Measurements from ENCODE around the gene OR2V2. TPM values are rescaled to one million over a fixed set of nuclear protein-coding genes. Genes with fewer than 3 reads are reported as not detected.
A peak's percentile ranks its signal among the peaks of the same experiment; 100 is the strongest.

Gene OR2V2
- total RNA-seq, 2 experiments from 2014 or later: not detected

GRCh38 chr5:181205761-181206649 lies 58.6 kb downstream of the OR2V2 start:
- Mint-ChIP-seq H3K4me1 (peaks cover 32% of the 10 kb centered on the region), H3K4me3 (peak overlapping the region; percentile 87), H3K9me3 (ENCODE audit: low read depth) (no peaks in the 10 kb centered on the region), H3K27ac (peak overlapping the region; percentile 93), H3K27me3 (peaks cover 20% of the 10 kb centered on the region), H3K36me3 (ENCODE audit: low read depth) (peaks cover 6% of the 10 kb centered on the region)
- ATAC-seq (no peak), DNase-seq (peak; percentile 61)
- ChIA-PET POLR2A (interaction anchor here (1.2 to 2.8 kb wide), 7 partner anchors 12 to 55 kb away, joined by 3 to 24 read pairs (median 7); partner anchors contain the start of gene TRIM52), CTCF (interaction anchor here (0.7 to 5.6 kb wide), 6 partner anchors 11 to 916 kb away, joined by 3 to 63 read pairs (median 14); partner anchors contain the start of gene TRIM41)
- intact Hi-C loops (cut with DNase I, micrococcal nuclease): loop anchor here (1.0 to 5.0 kb wide), 4 partner anchors 15 to 55 kb away; partner anchors contain the start of genes RACK1 (in 1 of the 2) and TRIM52 (in 1 of the 2)

DNA sequence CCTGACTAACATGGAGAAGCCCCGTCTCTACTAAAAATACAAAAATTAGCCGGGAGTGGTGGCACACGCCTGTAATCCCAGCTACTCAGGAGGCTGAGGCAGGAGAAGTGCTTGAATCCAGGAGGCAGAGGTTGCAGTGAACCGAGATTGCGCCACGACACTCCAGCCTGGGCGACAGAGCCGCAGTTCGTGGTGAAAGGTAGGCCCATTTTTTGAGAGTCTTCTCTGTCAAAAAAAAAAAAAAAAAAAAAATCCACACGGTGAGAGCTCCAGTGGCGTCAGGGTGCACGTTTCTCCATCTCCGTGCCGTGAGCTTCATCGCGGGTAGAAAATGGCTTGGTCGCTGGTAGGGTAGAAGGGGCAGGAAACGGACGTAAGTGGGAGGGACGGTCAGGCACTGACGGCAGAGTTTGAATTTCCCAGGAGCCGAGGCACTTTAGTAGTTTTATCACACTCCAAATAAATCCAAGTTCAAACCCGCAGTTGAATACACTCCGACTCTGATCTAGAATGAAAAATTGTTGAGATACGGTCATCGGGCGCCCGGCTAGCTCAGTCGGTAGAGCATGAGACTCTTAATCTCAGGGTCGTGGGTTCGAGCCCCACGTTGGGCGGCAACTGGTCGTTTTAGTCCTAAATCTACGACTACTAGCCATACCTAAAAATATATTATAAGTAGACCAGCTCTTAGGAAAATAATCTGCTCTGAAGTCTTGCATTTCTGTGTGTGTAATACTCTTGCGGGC lies 60.0 kb downstream of the OR2V2 start:
- Mint-ChIP-seq H3K4me1 (peaks cover 32% of the 10 kb centered on the region), H3K27ac (peak overlapping the region; percentile 93), H3K27me3 (peaks cover 20% of the 10 kb centered on the region), H3K36me3 (ENCODE audit: low read depth) (peaks cover 6% of the 10 kb centered on the region), H3K4me3 (peak overlapping the region; percentile 87), H3K9me3 (ENCODE audit: low read depth) (no peaks in the 10 kb centered on the region)
- POLR2A ChIA-PET: interaction anchor here (0.6 to 2.8 kb wide), 14 partner anchors 9 to 394 kb away, joined by 3 to 24 read pairs (median 5); partner anchors contain the start of gene TRIM52
- peak; percentile 93 for DNase-seq
- intact Hi-C loops (cut with DNase I, micrococcal nuclease): loop anchor here (1.0 to 5.0 kb wide), 4 partner anchors 11 to 35 kb away; partner anchors contain the start of gene RACK1 (in 1 of the 2)
- CTCF ChIA-PET: interaction anchor here (0.6 to 5.6 kb wide), 11 partner anchors 9 to 524 kb away, joined by 3 to 63 read pairs (median 5); partner anchors contain the start of gene TRIM41
- ATAC-seq: peak; percentile 51

DNA sequence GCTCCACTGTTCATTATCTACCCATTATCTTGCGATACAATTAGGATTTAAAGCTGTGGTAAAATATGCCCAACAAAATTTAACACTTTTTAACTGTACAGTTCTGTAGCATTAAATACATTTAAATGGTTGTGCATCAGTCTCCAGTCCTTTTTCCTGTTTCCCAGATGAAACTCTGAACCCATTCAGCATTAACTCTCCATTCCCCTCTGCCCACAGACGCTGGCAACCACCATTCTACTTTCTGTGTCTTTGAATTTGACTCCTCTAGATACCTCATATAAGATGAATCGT lies 60.5 kb downstream of the OR2V2 start:
- peaks cover 32% of the 10 kb centered on the region for H3K4me1 Mint-ChIP-seq
- ChIA-PET CTCF (interaction anchor here (0.6 to 5.6 kb wide), 9 partner anchors 9 to 525 kb away, joined by 3 to 63 read pairs (median 5); partner anchors contain the start of gene TRIM41), POLR2A (interaction anchor here (0.6 to 2.8 kb wide), 9 partner anchors 8 to 395 kb away, joined by 3 to 24 read pairs (median 7); partner anchors contain the start of gene TRIM52)
- ATAC-seq: no peak
- peak overlapping the region; percentile 87 for H3K4me3 Mint-ChIP-seq
- no peak for DNase-seq
- peaks cover 6% of the 10 kb centered on the region for H3K36me3 Mint-ChIP-seq (ENCODE audit: low read depth)
- H3K27ac Mint-ChIP-seq: peak overlapping the region; percentile 93
- peaks cover 20% of the 10 kb centered on the region for H3K27me3 Mint-ChIP-seq
- intact Hi-C loops (cut with DNase I, micrococcal nuclease): loop anchor here (1.0 to 5.0 kb wide), 4 partner anchors 10 to 34 kb away; partner anchors contain the start of gene RACK1 (in 1 of the 2)
- H3K9me3 Mint-ChIP-seq (ENCODE audit: low read depth): no peaks in the 10 kb centered on the region

Other genes with a start within 250 kb of the OR2V2 start
- gene BTNL8, start 248.4 kb upstream of the OR2V2 start, total RNA-seq: under 1 TPM in 1 of 2 experiments, not detected in 1; 0.11 TPM
- not detected for gene BTNL3, start 158.7 kb upstream of the OR2V2 start, total RNA-seq
- under 1 TPM in 1 of 2 experiments, not detected in 1; 0.21 TPM for gene BTNL9, start 107.3 kb upstream of the OR2V2 start, total RNA-seq
- not detected for gene OR2V1, start 16.4 kb upstream of the OR2V2 start, total RNA-seq
- gene TRIM7, start 57.6 kb downstream of the OR2V2 start, total RNA-seq: 1 to 10 TPM; 1.4 to 1.6 TPM
- gene TRIM41, start 75.7 kb downstream of the OR2V2 start, total RNA-seq: 10 to 100 TPM; 27.0 to 30.7 TPM
- 1,000 to 10,000 TPM; 2,724 to 3,901 TPM for gene RACK1, start 96.3 kb downstream of the OR2V2 start, total RNA-seq
- 10 to 100 TPM; 10.4 to 13.1 TPM for gene TRIM52, start 113.6 kb downstream of the OR2V2 start, total RNA-seq
- not detected for gene OR4F3, start 219.7 kb downstream of the OR2V2 start, total RNA-seq